ENCODE data around the gene CSPG4. TPM values are rescaled to one million over a fixed set of nuclear protein-coding genes. Genes with fewer than 3 reads are reported as not detected.
"Not testable (repeated sequence)": the region's sequence is repeated elsewhere in the genome, so short reads cannot be mapped to it uniquely, and the experiment has no call there.

CSPG4 gene
- total RNA-seq, 1 donor from 2014 or later, result 15.6 TPM

- not testable (repeated sequence) for DNase-seq (ENCODE audit: extremely low read depth, low read depth, low spot score)
Observed at GRCh38 chr15:75689429-75689828, 23.2 kb downstream of the CSPG4 start.

DNA sequence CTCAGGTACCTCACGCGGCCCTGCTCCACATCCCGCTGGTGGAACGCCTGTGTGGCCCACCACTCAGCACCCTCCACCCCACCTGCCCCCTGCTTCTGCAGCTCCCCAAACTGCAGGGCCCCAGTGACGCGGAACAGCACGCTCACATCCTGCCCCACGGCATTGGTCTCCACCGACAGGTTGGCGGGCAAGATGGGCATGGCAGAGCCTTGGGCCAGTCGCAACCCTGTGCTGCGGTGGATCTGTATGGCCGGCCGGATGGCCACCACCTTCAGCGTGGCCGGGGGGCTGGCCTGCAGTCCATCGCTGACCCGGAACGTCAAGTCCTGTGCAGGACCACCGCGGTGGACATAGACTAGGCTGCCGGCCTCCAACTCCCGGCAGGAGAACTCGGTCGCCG is 23.8 kb downstream of the CSPG4 start:
- DNase-seq (ENCODE audit: extremely low read depth, low read depth, low spot score), result no peak

DNA sequence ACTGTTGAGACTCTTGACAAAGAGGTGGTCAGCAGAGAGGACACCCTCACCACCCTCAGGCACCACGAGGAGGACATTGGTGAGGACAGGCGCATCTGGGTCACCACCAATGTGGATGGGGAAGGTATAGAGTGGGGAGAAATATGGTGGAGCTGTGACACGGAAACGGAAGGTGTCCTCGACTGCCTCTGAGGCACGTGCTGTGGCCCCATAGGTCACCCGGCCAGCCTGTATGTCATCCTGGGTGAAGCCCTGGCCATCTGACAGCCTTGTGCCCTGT is 24.4 kb downstream of the CSPG4 start:
- no peak for DNase-seq (ENCODE audit: extremely low read depth, low read depth, low spot score)

- no peak for DNase-seq (ENCODE audit: extremely low read depth, low read depth, low spot score)
Observed at GRCh38 chr15:75687486-75688277, 25.0 kb downstream of the CSPG4 start.

DNA sequence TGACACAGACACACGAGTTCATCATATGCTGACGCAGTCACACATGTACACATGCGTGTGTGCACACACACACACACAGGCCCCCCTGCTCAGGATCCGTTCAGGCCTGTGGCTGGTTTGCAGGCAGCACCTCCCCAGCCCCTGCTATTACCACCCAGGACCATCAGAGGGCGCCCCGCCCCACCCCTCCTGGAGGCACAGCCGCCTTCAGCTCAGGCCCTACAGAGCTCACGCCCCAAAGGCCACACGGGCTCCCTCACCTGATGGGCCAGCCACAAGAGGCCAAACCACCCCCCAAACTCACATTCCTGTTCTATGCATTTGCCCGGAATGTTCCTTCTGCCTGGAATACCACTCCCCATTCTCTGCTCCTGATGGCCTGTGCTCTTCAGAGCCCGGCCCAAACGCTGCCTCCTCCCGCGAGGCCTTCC is 26.4 kb downstream of the CSPG4 start:
- DNase-seq (ENCODE audit: extremely low read depth, low read depth, low spot score), result not testable (repeated sequence)

DNA sequence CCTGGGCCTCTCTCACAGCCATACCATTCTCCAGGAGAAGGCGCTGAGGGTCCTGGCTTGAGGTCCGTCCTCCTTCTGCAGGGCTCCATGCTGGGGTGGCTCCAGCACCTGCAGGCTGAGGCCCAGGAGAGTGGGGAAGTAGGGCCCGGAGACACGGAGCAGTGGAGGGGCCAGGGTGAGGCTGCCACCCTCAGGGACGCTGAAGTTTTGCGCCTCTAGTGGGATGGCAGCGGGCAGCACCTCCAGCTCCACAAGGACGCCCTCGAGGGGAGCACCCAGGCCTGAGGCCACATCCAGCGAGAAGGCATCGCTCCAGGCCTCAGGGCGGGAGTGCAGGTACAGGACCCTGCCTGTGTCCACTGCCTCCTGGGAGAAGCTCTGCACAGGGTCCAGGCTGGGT is 27.5 kb downstream of the CSPG4 start:
- DNase-seq (ENCODE audit: extremely low read depth, low read depth, low spot score), result no peak

DNA sequence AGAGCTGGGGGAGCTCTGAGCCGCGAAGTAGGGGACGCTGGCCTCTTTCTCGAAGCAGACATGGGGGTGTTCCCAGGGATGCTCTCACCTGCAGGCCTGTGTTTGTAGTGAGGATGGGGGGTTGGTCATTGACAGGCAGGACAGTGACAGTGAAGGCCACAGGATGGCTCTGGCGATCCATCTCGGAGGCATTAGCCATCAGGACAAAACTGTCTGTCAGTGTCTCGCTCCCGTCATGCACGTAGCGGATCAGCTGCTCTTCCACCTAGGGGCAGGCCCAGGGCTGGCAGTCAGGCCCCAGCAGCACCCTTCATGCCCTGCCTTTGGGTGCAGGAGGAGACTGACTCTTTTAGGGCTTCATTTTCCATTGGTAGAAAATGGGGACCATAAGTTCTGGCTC is 28.0 kb downstream of the CSPG4 start:
- DNase-seq (ENCODE audit: extremely low read depth, low read depth, low spot score), result no peak

DNA sequence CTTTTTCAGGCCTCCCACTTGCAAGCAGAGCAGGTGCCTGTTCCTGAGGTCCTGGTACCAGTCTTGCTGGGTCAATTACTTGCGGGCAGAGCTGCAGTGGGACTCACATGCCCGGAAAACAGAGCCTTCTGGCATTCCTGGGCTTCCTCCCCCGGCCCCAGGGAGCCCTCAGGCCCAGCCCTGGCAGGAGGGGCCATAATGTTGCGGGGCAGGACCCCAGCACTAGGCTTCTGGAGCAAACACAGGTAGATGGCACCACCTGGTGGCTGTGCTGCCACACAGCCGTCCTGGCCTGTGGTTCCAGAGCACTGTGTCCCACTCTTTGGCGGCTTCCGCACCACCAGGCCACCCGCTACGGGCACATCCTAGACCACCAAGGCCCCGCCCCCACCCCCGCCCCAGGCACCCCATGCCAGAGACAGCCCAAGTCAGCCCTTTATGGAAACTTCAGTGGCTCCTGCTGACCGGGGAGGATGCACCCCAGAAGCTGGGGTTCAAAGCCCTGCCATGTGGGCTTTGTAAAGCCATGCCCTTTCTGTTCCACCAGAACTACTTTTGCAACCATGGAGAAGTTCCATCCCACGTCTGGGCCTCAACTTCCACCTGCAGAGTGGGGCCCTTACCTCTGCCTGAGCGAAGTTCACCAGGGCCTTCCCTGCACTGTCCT is 28.9 kb downstream of the CSPG4 start:
- DNase-seq (ENCODE audit: extremely low read depth, low read depth, low spot score), result not testable (repeated sequence)

- DNase-seq (ENCODE audit: extremely low read depth, low read depth, low spot score), result no peak
Observed at GRCh38 chr15:75682181-75683135, 30.2 kb downstream of the CSPG4 start.

DNA sequence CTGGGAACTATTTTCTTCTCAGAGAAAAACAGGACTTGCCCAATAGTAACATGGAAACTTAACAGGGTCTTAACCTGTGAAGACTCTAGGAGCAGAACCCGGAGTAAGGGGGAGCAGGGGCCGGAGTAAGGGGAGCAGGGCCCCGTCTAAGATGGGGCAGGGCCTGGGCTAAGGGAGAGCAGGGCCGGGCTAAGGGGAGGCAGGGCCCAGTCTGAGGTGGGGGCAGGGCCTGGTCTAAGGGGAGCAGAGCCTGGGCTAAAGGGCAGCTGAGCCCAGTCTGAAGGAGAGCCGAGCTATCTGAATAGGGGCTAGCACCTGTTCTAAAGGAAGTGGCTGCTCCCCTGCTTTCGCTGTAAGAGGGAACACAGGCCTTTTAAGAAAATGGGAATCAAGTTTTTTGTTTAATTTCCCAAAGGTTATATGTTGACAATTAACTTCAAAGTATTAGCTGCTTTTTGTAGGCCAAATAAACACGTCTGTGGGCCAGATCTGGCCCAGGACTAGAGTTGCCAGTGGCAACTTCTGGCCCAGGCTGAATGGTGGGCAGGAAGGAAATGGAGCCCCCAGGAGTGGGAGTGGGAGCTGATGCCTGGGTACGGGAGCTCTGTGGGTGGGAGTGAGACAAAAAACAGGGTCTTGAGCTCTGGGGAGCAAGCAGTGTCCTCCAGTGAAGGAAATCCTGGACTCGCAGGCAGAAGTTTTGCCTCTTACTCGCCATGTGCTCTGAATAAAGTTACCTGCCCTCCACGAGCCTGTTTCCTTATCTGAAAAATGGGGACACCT is 32.5 kb downstream of the CSPG4 start:
- no peak for DNase-seq (ENCODE audit: extremely low read depth, low read depth, low spot score)

GRCh38 chr15:75678324-75678690 is 34.3 kb downstream of the CSPG4 start:
- DNase-seq (ENCODE audit: extremely low read depth, low read depth, low spot score), result not testable (repeated sequence)

GRCh38 chr15:75677465-75678323 is 35.0 kb downstream of the CSPG4 start:
- no peak for DNase-seq (ENCODE audit: extremely low read depth, low read depth, low spot score)

- no peak for DNase-seq (ENCODE audit: extremely low read depth, low read depth, low spot score)
Observed at GRCh38 chr15:75676688-75677464, 35.8 kb downstream of the CSPG4 start.

- DNase-seq (ENCODE audit: extremely low read depth, low read depth, low spot score), result no peak
Observed at GRCh38 chr15:75675579-75676404, 36.9 kb downstream of the CSPG4 start.

DNA sequence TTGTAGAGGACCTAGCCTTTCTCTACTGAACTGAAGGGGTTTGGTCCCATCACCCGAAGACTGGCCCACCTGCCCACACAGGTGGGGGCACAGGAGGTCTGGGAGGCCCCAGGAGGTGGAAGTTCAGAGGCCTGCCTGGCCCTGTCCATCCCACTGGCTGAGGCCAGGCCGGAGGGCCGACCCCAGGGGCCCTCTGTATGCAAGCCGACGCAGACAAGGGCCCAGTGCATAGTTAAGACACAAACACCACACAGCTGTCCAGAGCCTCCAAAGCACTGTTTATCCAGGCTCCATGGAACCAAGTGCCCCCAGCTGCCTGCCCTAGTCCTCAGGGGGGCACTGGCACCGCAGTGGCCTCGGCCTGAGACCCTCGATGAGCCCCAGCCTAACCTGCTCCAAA is 38.3 kb downstream of the CSPG4 start:
- DNase-seq (ENCODE audit: extremely low read depth, low read depth, low spot score), result no peak

DNA sequence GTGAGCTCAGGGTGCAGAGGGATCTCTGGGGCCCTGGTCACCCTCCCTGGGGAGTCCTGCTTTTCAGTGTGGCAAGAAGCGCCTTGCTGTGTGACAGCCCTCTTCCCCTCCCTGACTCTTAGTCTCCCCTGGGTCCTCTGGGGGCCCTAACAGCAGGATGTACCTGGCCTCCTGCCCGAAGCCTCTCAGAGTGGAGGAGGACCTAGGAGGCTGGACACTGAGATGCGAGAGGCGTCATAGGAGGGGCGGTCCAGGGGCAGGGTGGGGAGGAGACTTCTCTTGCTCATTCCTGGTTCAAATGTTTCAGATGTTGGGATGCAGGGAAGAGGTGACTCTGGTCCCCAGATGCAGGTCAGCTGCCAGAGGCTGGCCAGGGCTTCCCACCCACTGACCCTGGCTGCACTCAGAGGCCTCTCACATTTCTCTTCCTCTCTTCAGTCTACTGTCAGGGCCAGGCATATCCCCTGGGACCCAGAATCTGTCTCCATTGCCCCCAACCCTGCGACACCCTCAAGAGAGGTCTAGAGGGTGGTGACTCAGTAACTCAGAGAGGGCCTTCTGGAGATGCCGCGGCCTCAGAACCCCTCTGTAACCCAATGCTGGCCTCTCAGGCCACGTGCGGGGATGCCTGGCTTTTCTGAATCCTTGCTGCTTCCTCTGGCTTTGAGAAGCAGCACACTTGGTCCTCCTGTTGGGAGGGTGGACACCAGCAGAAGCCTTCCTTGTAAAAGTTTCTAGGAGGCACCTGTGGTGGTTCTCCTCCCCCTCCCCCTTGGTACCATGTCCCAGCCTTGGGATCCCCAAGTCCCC is 39.0 kb downstream of the CSPG4 start:
- no peak for DNase-seq (ENCODE audit: extremely low read depth, low read depth, low spot score)
